HEK293 (cell line): ENCODE measurements around the gene XKR7.

Experiments used
- CTCF ChIA-PET: fragments of 350-600 bp; formaldehyde crosslinking; extraction: SDS; loops from one replicate; lab custom pipeline; 2021; ENCODE audit warnings: antibody characterized with exemption; lab: Yijun Ruan, JAX
- POLR2A ChIA-PET: fragments of 300-600 bp; formaldehyde crosslinking; extraction: SDS; loops from one replicate; lab custom pipeline; 2020; ENCODE audit warnings: antibody characterized with exemption, inconsistent platforms; lab: Yijun Ruan, JAX
- H3K27ac ChIP-seq: fragments of 200-500 bp; sonication (Bioruptor generic); 2 replicates; pipeline ENCODE4 v1.5.1; 2014; ENCODE audit warnings: low read depth, low read length, control low read depth, inconsistent platforms; ENCODE audit errors: extremely low read depth
- H3K36me3 ChIP-seq, 2 experiments: fragments of 200-500 bp in 1 of 2; sonication (Bioruptor generic) in 1 of 2; 1 replicate in 1 of 2; 2 replicates in 1 of 2; pipeline ENCODE4 v1.5.1; 2014 to 2017; ENCODE audit warnings: inconsistent platforms in 2 of 2, low read length in 2 of 2; ENCODE audit not compliant: control insufficient read depth in 2 of 2, insufficient read depth in 1 of 2
- H3K4me1 ChIP-seq: fragments of 200-500 bp; sonication (Bioruptor generic); 2 replicates; pipeline ENCODE4 v1.5.1; 2014; ENCODE audit warnings: mild to moderate bottlenecking, low read length, inconsistent platforms; ENCODE audit not compliant: control insufficient read depth, insufficient read depth
- H3K4me3 ChIP-seq: 2 replicates; pipeline ENCODE4 v1.5.1; 2011; ENCODE audit warnings: low read depth, mild to moderate bottlenecking, control low read depth, low read length, moderate library complexity
- H3K9me3 ChIP-seq: fragments of 200-500 bp; sonication (Bioruptor generic); 2 replicates; pipeline ENCODE4 v1.5.1; 2014; ENCODE audit warnings: low read depth, low read length, inconsistent platforms; ENCODE audit not compliant: control insufficient read depth, insufficient read depth
- GFI1B ChIP-seq: fragments of 450-650 bp; formaldehyde crosslinking; IDR thresholded peaks from 2 replicates; pipeline ENCODE4 v1.5.1; 2016; ENCODE audit warnings: missing biosample characterization, missing genetic modification characterization
- KLF16 ChIP-seq: fragments of 450-650 bp; formaldehyde crosslinking; IDR thresholded peaks from 2 replicates; pipeline ENCODE4 v1.5.1; 2017; ENCODE audit warnings: missing biosample characterization, missing genetic modification characterization
- SCRT1 ChIP-seq: fragments of 450-650 bp; formaldehyde crosslinking; IDR thresholded peaks from 2 replicates; pipeline ENCODE4 v1.5.1; 2016; ENCODE audit warnings: missing biosample characterization, missing genetic modification characterization, borderline replicate concordance
- SP2 ChIP-seq: fragments of 450-650 bp; formaldehyde crosslinking; IDR thresholded peaks from 2 replicates; pipeline ENCODE4 v1.5.1; 2016; ENCODE audit warnings: missing biosample characterization, missing genetic modification characterization
- ZBTB7A ChIP-seq: fragments of 450-650 bp; formaldehyde crosslinking; IDR thresholded peaks from 2 replicates; pipeline ENCODE4 v1.5.1; 2016; ENCODE audit warnings: low read depth, missing biosample characterization, missing genetic modification characterization
- ZFHX2 ChIP-seq: fragments of 450-650 bp; formaldehyde crosslinking; conservative IDR thresholded peaks from 2 replicates; pipeline ENCODE4 v1.5.1; 2016; ENCODE audit warnings: missing biosample characterization, missing genetic modification characterization
- ZIC2 ChIP-seq: fragments of 450-650 bp; formaldehyde crosslinking; IDR thresholded peaks from 2 replicates; pipeline ENCODE4 v1.5.1; 2016; ENCODE audit warnings: missing biosample characterization, missing genetic modification characterization
- ZNF10 ChIP-seq: fragments of 450-650 bp; formaldehyde crosslinking; IDR thresholded peaks from 2 replicates; pipeline ENCODE4 v1.5.1; 2017; ENCODE audit warnings: missing biosample characterization, missing genetic modification characterization
- ZNF146 ChIP-seq: fragments of 450-650 bp; formaldehyde crosslinking; IDR thresholded peaks from 2 replicates; pipeline ENCODE4 v1.5.1; 2016; ENCODE audit warnings: missing biosample characterization, missing genetic modification characterization
- ZNF157 ChIP-seq: fragments of 450-650 bp; formaldehyde crosslinking; IDR thresholded peaks from 2 replicates; pipeline ENCODE4 v1.5.1; 2016; ENCODE audit warnings: missing biosample characterization, missing genetic modification characterization
- ZNF26 ChIP-seq: fragments of 450-650 bp; formaldehyde crosslinking; IDR thresholded peaks from 2 replicates; pipeline ENCODE4 v1.5.1; 2016; ENCODE audit warnings: missing biosample characterization, missing genetic modification characterization
- ZNF324 ChIP-seq: fragments of 450-650 bp; formaldehyde crosslinking; IDR thresholded peaks from 2 replicates; pipeline ENCODE4 v1.5.1; 2016; ENCODE audit warnings: missing biosample characterization, missing genetic modification characterization
- ZNF335 ChIP-seq: fragments of 450-650 bp; formaldehyde crosslinking; conservative IDR thresholded peaks from 2 replicates; pipeline ENCODE4 v1.5.1; 2016; ENCODE audit warnings: missing biosample characterization, missing genetic modification characterization
- ZNF366 ChIP-seq: fragments of 450-650 bp; formaldehyde crosslinking; conservative IDR thresholded peaks from 2 replicates; pipeline ENCODE4 v1.5.1; 2016; ENCODE audit warnings: missing biosample characterization, missing genetic modification characterization
- ZNF416 ChIP-seq: fragments of 450-650 bp; formaldehyde crosslinking; IDR thresholded peaks from 2 replicates; pipeline ENCODE4 v1.5.1; 2016; ENCODE audit warnings: missing biosample characterization, missing genetic modification characterization
- ZNF510 ChIP-seq: fragments of 450-650 bp; formaldehyde crosslinking; IDR thresholded peaks from 2 replicates; pipeline ENCODE4 v1.5.1; 2018; ENCODE audit warnings: mild to moderate bottlenecking, missing genetic modification characterization, missing biosample characterization; ENCODE audit not compliant: insufficient replicate concordance
- ZNF558 ChIP-seq: fragments of 450-650 bp; formaldehyde crosslinking; IDR thresholded peaks from 2 replicates; pipeline ENCODE4 v1.5.1; 2016; ENCODE audit warnings: missing biosample characterization, missing genetic modification characterization
- ZNF560 ChIP-seq: fragments of 450-650 bp; formaldehyde crosslinking; IDR thresholded peaks from 2 replicates; pipeline ENCODE4 v1.5.1; 2017; ENCODE audit warnings: missing biosample characterization, missing genetic modification characterization, borderline replicate concordance
- ZNF623 ChIP-seq: fragments of 450-650 bp; formaldehyde crosslinking; IDR thresholded peaks from 2 replicates; pipeline ENCODE4 v1.5.1; 2016; ENCODE audit warnings: missing biosample characterization, missing genetic modification characterization
- ZNF626 ChIP-seq: fragments of 450-650 bp; sonication (Bioruptor Pico); formaldehyde crosslinking; IDR thresholded peaks from 2 replicates; pipeline ENCODE4 v1.5.1; 2018; ENCODE audit warnings: missing biosample characterization, missing genetic modification characterization, inconsistent platforms
- ZNF629 ChIP-seq: fragments of 450-650 bp; formaldehyde crosslinking; IDR thresholded peaks from 2 replicates; pipeline ENCODE4 v1.5.1; 2017; ENCODE audit warnings: missing biosample characterization, missing genetic modification characterization
- ZNF701 ChIP-seq: fragments of 450-650 bp; formaldehyde crosslinking; IDR thresholded peaks from 2 replicates; pipeline ENCODE4 v1.5.1; 2016; ENCODE audit warnings: missing biosample characterization, missing genetic modification characterization
- ZXDB ChIP-seq: fragments of 450-650 bp; formaldehyde crosslinking; IDR thresholded peaks from 2 replicates; pipeline ENCODE4 v1.5.1; 2016; ENCODE audit warnings: missing biosample characterization, missing genetic modification characterization

Gene XKR7

GRCh38 chr20:31951530-31952453 lies 16.2 kb upstream of the XKR7 start, which contains the start of gene PDRG1 (continued):
- no peak for TF ChIP-seq ZNF626 (tag by site-specific recombination)
- peak; percentile 60 for TF ChIP-seq KLF16 (tag by site-specific recombination)
- peak; percentile 83 for TF ChIP-seq ZNF335 (tag by site-specific recombination)
- peak; percentile 15; the same call in 1 of the 2 replicates for TF ChIP-seq ZFHX2 (tag by site-specific recombination)
- TF ChIP-seq ZBTB7A (tag by site-specific recombination), result peak; percentile 56; the same call in 1 of the 2 replicates
- TF ChIP-seq ZNF324, result peak; percentile 27; the same call in 1 of the 2 replicates
- TF ChIP-seq GFI1B, result no peak
- TF ChIP-seq ZNF629 (tag by site-specific recombination), result peak; percentile 42; the same call in 1 of the 2 replicates
- TF ChIP-seq ZIC2, result peak; percentile 65
- TF ChIP-seq ZNF157 (tag by site-specific recombination), result no peak
- TF ChIP-seq, all 188 proteins: peak for 32

GRCh38 chr20:31953556-31954148 lies 14.3 kb upstream of the XKR7 start:
- H3K4me3 ChIP-seq, result no peak overlapping the region
- CTCF ChIA-PET, result interaction anchor here (1.1 to 4.9 kb wide), 6 partner anchors 61 to 134 kb away, joined by 3 to 83 read pairs (median 12); partner anchors contain the start of gene MYLK2
- H3K36me3 ChIP-seq, result peaks cover 0 to 20% of the 10 kb centered on the region in 2 experiments; a peak in 2 of 3 replicates
- H3K9me3 ChIP-seq, result no peaks in the 10 kb centered on the region
- H3K4me1 ChIP-seq, result no peaks in the 10 kb centered on the region
- H3K27ac ChIP-seq, result no peak overlapping the region
- POLR2A ChIA-PET, result no interaction called here
- TF ChIP-seq ZXDB (tag by site-specific recombination), result no peak
- TF ChIP-seq SCRT1 (tag by site-specific recombination), result no peak
- TF ChIP-seq ZNF701 (tag by site-specific recombination), result no peak
- no peak for TF ChIP-seq ZNF558
- TF ChIP-seq ZNF510, result no peak
- no peak for TF ChIP-seq ZNF26 (tag by site-specific recombination)
- TF ChIP-seq ZNF157 (tag by site-specific recombination), result no peak
- no peak for TF ChIP-seq ZNF416
- no peak for TF ChIP-seq ZNF10 (tag by site-specific recombination)
- TF ChIP-seq ZNF146 (tag by site-specific recombination), result no peak
- TF ChIP-seq SP2, result no peak
- TF ChIP-seq, all 188 proteins: peak for 0

- Histone ChIP-seq H3K4me1 (no peaks in the 10 kb centered on the region), H3K27ac (no peak overlapping the region), H3K36me3 (peaks cover 0 to 11% of the 10 kb centered on the region in 2 experiments; a peak in 2 of 3 replicates), H3K9me3 (no peaks in the 10 kb centered on the region), H3K4me3 (no peak overlapping the region)
- ChIA-PET POLR2A (no interaction called here), CTCF (interaction anchor here (0.6 to 1.4 kb wide), 3 partner anchors 14 to 118 kb away, joined by 3 read pairs; no protein-coding TSS in a partner anchor)
- TF ChIP-seq ZNF366 (tag by site-specific recombination), result peak; percentile 95
- no peak for TF ChIP-seq ZNF560 (tag by site-specific recombination)
- TF ChIP-seq ZNF623 (tag by site-specific recombination), result no peak
Measured at GRCh38 chr20:31954500-31954899, 13.5 kb upstream of the XKR7 start.
